ENCODE results near the gene MYOCOS.
"Not testable (repeated sequence)": the region's sequence is repeated elsewhere in the genome, so short reads cannot be mapped to it uniquely, and the experiment has no call there.

MYOCOS gene

GRCh38 chr1:171656206-171656605, 34.2 kb downstream of the MYOCOS start:
- H3K4me3 Mint-ChIP-seq, H3K36me3 Mint-ChIP-seq, H3K27ac Mint-ChIP-seq, DNase-seq, H3K9me3 Mint-ChIP-seq: not testable (repeated sequence)
- CTCF ChIA-PET = interaction anchor here (1.2 to 3.2 kb wide), 5 partner anchors 11 to 148 kb away, joined by 3 to 29 read pairs (median 5); no protein-coding TSS in a partner anchor
- Mint-ChIP-seq H3K4me1 (peaks cover 13% of the 10 kb centered on the region), H3K27me3 (peaks cover 33% of the 10 kb centered on the region)

- CTCF ChIA-PET = no interaction called here
Measured at GRCh38 chr1:171661076-171661650, 39.1 kb downstream of the MYOCOS start.

GRCh38 chr1:171663036-171663853, 41.2 kb downstream of the MYOCOS start:
- Mint-ChIP-seq H3K4me3 (no peak overlapping the region), H3K27ac (no peak overlapping the region), H3K36me3 (no peaks in the 10 kb centered on the region), H3K9me3 (no peaks in the 10 kb centered on the region), H3K4me1 (no peaks in the 10 kb centered on the region), H3K27me3 (peaks cover 7% of the 10 kb centered on the region)
- CTCF ChIA-PET = no interaction called here
- no peak for DNase-seq

More at GRCh38 chr1:171661076-171661650, 39.1 kb downstream of the MYOCOS start:
- no peaks in the 10 kb centered on the region for H3K36me3 Mint-ChIP-seq
- H3K4me3 Mint-ChIP-seq = no peak overlapping the region
- peaks cover 10% of the 10 kb centered on the region for H3K27me3 Mint-ChIP-seq
- no peak overlapping the region for H3K27ac Mint-ChIP-seq
- DNase-seq = no peak
- H3K4me1 Mint-ChIP-seq = no peaks in the 10 kb centered on the region
- H3K9me3 Mint-ChIP-seq = no peaks in the 10 kb centered on the region

DNA sequence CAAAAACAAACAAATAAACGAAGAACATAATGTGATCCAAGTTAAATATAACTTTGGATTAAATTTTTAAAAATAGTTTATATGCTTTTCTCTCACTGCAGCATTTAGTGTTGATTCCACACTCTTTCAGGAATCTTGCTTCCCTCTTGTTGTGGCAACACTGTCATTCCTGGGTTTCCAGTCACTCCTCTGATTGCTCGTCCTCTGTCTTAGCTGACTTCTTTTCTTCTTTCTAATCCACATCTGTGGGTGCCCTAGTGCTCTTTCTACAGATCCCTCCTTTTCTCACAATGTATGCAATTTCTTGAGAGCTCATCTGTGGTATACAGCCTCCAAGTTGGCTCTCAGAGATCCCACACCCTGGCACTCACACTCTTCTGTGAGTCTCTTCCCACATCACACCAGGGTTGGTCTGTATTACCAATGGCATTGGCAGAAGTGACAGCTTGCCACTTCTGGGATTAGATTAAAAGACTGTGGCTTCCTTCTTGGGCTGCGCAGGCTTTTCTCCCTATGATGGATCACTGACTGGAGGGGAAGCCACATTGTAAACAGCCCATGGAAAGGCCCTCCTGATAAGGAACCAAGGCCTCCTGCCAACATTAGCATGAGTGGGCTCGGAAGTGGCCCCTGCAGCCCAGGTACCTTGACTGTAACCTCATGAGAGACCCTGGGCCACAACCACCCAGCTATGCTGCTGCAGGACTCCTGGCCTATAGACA, 42.0 kb downstream of the MYOCOS start:
- CTCF ChIA-PET = no interaction called here
- DNase-seq = no peak
- no peaks in the 10 kb centered on the region for H3K4me1 Mint-ChIP-seq
- no peaks in the 10 kb centered on the region for H3K9me3 Mint-ChIP-seq
- H3K27ac Mint-ChIP-seq = no peak overlapping the region
- no peak overlapping the region for H3K4me3 Mint-ChIP-seq
- no peaks in the 10 kb centered on the region for H3K36me3 Mint-ChIP-seq
- H3K27me3 Mint-ChIP-seq = peaks cover 7% of the 10 kb centered on the region

DNA sequence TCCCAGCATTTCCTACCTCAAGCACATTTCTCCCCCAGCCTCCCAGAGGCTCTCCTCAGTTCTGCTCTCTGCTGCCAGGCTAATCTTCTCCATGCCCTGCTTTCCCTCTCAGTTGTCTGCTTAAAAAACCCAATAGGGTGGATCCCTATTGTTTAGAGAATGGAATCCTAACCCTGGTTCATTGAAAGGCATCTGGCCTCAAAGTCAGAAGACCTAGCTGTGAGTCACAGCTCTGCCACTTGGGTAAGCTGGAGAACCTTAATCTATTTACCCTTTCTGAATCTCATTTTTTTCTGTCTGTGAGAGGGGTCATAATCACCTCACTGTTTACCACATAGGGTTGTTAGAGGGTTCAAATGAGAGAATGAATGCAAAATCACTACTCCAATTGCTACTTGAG, 42.9 kb downstream of the MYOCOS start:
- CTCF ChIA-PET = no interaction called here
- H3K9me3 Mint-ChIP-seq = no peaks in the 10 kb centered on the region
- DNase-seq = no peak
- H3K36me3 Mint-ChIP-seq = no peaks in the 10 kb centered on the region
- H3K4me1 Mint-ChIP-seq = no peaks in the 10 kb centered on the region
- H3K27me3 Mint-ChIP-seq = peaks cover 7% of the 10 kb centered on the region
- H3K27ac Mint-ChIP-seq = no peak overlapping the region
- no peak overlapping the region for H3K4me3 Mint-ChIP-seq

DNA sequence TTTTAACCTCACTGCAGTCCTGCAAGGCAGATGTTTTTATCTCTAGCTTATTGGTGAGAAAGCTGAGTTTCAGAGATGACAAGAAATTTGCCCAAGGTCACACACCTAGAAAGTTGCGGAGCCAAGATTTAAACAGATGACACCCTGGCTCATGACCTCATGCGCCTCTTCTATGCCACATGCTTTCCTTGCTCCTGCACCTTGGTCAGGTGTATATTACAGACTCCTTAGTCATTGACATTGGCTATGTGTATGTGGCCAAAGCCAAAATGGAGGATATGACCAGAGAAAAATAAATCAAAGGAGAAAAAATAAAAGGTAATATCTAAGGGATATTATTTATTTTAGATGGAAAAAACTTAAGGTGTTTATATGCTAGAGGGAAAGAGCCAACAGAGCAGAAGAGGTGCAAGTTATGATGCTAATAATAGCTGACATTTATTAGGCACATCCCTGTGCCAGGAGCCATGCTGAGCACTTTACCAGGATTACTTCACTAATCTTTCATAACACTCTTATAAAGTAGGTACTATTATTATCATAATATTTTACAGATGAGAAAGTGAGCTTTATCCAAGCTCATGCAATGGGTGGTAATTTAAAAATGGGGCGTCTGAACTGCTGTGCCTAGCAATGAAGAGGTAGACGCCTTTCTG, 44.2 kb downstream of the MYOCOS start:
- Mint-ChIP-seq H3K27me3 (peaks cover 11% of the 10 kb centered on the region), H3K27ac (no peak overlapping the region), H3K36me3 (no peaks in the 10 kb centered on the region), H3K4me1 (no peaks in the 10 kb centered on the region), H3K4me3 (no peak overlapping the region), H3K9me3 (no peaks in the 10 kb centered on the region)
- no peak for DNase-seq
- CTCF ChIA-PET = no interaction called here

DNA sequence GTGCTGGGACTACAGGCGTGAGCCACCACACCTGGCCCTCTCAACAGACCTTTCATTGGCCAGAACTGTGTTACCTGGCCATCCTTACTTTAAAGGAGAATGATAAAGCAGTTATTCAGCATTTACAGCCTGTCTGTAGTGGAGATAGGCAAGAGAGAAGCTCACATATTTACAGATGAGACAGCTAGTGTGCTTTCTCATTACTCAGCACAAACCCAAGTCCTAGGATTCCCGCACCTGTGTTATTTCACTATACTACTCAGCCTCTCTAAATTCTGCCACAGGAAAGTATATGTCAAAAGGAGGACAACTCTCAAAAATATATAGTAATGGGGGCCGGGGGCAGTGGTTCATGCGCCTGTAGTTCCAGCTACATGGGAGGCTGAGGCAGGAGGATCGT, 46.3 kb downstream of the MYOCOS start:
- Mint-ChIP-seq H3K4me1 (no peaks in the 10 kb centered on the region), H3K9me3 (no peaks in the 10 kb centered on the region), H3K27me3 (peaks cover 9% of the 10 kb centered on the region), H3K36me3 (no peaks in the 10 kb centered on the region), H3K4me3 (no peak overlapping the region), H3K27ac (no peak overlapping the region)
- CTCF ChIA-PET = no interaction called here
- no peak for DNase-seq

DNA sequence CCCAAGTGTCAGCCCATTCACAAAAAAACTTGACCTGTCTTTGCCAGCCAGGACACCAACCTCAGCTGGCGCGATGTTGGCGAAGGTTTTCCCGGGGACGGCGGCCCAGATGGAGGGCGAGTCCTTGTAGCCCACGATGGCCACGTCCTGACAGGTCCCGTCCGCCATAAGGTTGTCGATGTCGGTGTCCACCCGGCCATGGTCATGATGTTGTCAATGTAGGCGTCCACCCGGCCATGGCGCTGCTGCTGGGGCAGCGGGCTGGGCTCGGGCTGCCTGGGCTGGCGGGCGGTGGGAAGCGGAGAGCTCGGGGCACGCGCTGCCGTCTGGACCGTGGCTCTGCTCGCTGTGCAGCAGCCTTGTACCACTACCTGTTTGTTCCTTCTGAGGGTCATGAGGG, 48.7 kb downstream of the MYOCOS start:
- no peak for DNase-seq
- CTCF ChIA-PET = no interaction called here
- Mint-ChIP-seq H3K27ac (no peak overlapping the region), H3K27me3 (peaks cover 11% of the 10 kb centered on the region), H3K4me3 (no peak overlapping the region), H3K9me3 (no peaks in the 10 kb centered on the region), H3K4me1 (no peaks in the 10 kb centered on the region), H3K36me3 (no peaks in the 10 kb centered on the region)

DNA sequence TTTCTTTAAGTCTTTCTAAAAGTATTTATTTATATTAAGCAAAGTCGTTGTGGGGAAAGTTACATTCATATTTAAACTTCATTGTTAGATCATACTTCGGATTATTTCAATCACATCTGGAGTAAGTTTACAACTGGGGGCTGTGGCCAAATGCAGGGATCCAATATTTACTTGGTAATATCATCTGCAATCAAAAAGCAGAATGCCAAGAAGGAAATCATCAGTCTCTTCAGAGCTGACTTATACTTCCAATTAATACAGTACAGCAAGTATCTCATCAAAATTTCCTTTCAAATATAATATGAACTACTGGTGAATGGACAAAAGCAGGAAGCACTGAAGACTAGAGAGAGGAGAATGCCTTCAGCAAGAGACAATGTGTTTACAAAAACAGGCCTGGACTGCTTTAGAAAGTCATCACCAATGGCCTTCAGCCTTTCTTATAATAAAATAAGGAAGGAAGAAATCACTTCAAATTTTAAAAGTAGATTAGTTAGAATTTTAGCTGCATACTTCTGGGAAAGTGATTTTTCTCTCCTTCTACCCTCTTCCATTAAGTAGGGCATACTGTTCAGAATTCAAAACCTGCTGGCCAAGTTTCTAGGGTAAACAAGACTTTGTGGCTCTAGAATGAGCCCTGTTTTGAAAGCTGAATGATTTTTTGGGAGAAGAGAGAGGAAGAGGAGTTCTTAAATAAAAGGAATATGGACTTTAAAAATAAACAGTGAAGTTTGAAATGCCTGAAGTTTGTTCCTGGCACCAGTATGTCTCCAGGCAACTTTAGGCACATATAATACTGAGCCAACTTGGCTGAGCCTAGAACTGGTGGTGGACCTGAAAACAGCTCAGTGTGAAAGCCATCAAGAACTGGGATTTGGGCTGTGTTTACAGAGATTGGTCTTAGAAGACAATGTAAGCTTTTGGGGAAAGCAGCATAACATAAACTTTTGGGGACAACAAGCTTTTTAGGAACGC, 52.7 kb downstream of the MYOCOS start:
- CTCF ChIA-PET = interaction anchor here (0.9 kb wide), 1 partner anchor 20 kb away, joined by 3 read pairs; no protein-coding TSS in a partner anchor
- no peak for DNase-seq
- H3K9me3 Mint-ChIP-seq = no peaks in the 10 kb centered on the region
- no peaks in the 10 kb centered on the region for H3K36me3 Mint-ChIP-seq
- H3K4me1 Mint-ChIP-seq = no peaks in the 10 kb centered on the region
- no peak overlapping the region for H3K27ac Mint-ChIP-seq
- no peak overlapping the region for H3K4me3 Mint-ChIP-seq
- peaks cover 14% of the 10 kb centered on the region for H3K27me3 Mint-ChIP-seq

All from activated naive CD4-positive, alpha-beta T cell treated with anti-CD3 and anti-CD28 coated beads, Interleukin-2, amount 10 ng/mL, durations not matched to agents 7 days and 5 days (primary cell).